ENCODE results near the gene STON2. TPM values are rescaled to one million over a fixed set of nuclear protein-coding genes. Genes with fewer than 3 reads are reported as not detected.
A peak's percentile ranks its signal among the peaks of the same experiment; 100 is the strongest.

Gene STON2
- total and polyA plus RNA-seq, 2 donors from 2014 or later = 14.8 to 86.6 TPM

- no peak for FAIRE-seq
- intact Hi-C loops (cut with DNase I) = no loop called here
- H3K27ac ChIP-seq (ENCODE audit: low read depth in 2 of 2, low read length in 2 of 2) = no peak overlapping the region
Measured at GRCh38 chr14:81272317-81272716, 127.8 kb downstream of the STON2 start.

DNA sequence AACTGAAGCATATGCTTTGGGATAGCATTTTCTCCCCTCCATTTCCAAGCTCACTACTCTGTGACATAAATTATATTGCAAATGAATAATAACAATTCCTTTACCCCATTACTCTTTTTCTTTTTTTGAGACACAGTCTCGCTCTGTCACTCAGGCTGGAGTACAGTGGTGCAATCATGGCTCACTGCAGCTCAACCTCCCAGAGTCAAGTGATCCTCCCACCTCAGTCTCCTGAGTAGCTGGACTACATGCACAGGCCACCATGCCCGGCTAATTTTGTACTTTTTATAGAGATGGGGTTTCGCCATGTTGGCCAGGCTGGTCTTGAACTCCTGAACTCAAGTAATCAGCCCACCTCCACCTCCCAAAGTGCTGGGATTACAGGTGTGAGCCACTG, 130.1 kb downstream of the STON2 start:
- H3K4me1 ChIP-seq (ENCODE audit: control insufficient read depth in 2 of 3, insufficient read depth in 2 of 3, low read depth in 1 of 3, low read length in 3 of 3) = peaks cover 0 to 10% (median 3%) of the 10 kb centered on the region in 3 donors
- DNase-seq (peak in 1 of 5 donors; percentile 6), FAIRE-seq (no peak)
- no peak overlapping the region for H3K9ac ChIP-seq (ENCODE audit: low read length in 3 of 3)
- intact Hi-C loops (cut with DNase I) = no loop called here
- no peak overlapping the region for H3K4me3 ChIP-seq (ENCODE audit: low read length in 3 of 3)
- no peaks in the 10 kb centered on the region for H3K9me3 ChIP-seq (ENCODE audit: control insufficient read depth in 2 of 3, insufficient read depth in 1 of 3, low read length in 3 of 3)
- no peak for TF ChIP-seq CTCF (IDR thresholded peaks at IDR 0.05; ENCODE audit: borderline replicate concordance, extremely low read depth, insufficient read depth)
- peaks cover 2 to 12% (median 3%) of the 10 kb centered on the region in 3 donors for H3K36me3 ChIP-seq (ENCODE audit: control insufficient read depth in 2 of 3, insufficient read depth in 3 of 3, low read length in 3 of 3)
- H3K27ac ChIP-seq (ENCODE audit: low read depth in 2 of 2, low read length in 2 of 2) = no peak overlapping the region
- no peaks in the 10 kb centered on the region for H3K27me3 ChIP-seq (ENCODE audit: control insufficient read depth, insufficient read depth, low read length)

More at GRCh38 chr14:81272317-81272716, 127.8 kb downstream of the STON2 start:
- no peak for TF ChIP-seq CTCF (IDR thresholded peaks at IDR 0.05; ENCODE audit: borderline replicate concordance, extremely low read depth, insufficient read depth)
- Histone ChIP-seq H3K4me1 (ENCODE audit: control insufficient read depth in 2 of 3, insufficient read depth in 2 of 3, low read depth in 1 of 3, low read length in 3 of 3) (peaks cover 0 to 10% (median 3%) of the 10 kb centered on the region in 3 donors), H3K27me3 (ENCODE audit: control insufficient read depth, insufficient read depth, low read length) (no peaks in the 10 kb centered on the region), H3K4me3 (ENCODE audit: low read length in 3 of 3) (no peak overlapping the region), H3K9ac (ENCODE audit: low read length in 3 of 3) (no peak overlapping the region), H3K9me3 (ENCODE audit: control insufficient read depth in 2 of 3, insufficient read depth in 1 of 3, low read length in 3 of 3) (no peaks in the 10 kb centered on the region), H3K36me3 (ENCODE audit: control insufficient read depth in 2 of 3, insufficient read depth in 3 of 3, low read length in 3 of 3) (peaks cover 3 to 13% (median 5%) of the 10 kb centered on the region in 3 donors)
- no peak for DNase-seq

DNA sequence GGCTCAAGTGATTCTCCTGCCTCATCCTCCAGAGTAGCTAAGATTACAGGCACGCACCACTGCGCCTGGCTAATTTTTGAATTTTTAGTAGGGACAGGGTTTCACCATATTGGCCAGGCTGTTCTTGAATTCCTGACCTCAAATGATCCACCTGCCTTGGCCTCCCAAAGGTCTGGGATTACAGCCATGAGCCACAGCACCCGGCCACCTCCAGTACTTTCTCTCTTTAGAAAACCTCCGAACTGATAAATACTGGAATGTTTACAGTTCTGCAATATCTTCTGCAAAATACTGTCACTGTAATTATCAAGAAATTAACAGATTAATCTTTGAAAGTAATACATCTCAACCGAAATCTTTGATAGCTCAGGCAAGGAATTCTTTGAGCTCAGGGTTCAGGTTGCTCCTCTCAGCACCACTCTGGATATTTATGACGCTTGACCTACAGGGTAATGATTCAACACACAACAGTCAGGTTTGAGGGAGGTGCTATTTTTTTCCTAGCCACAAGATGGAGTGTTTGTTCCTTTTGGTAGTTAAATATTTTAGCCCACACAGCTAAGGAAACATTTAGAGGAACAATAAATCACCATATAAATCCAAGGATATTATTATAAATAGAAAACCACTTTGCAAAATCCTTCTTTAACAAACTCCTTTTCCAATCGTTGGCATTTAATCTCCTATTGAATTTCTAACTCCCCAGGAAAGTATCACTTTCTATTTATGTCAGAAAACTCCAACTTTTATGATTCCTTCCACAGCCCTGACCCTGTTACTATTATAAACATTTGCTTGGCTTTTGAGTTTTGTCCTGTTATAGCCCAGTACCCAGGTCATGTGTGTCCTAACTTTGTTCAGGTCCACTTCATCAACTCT, 130.8 kb downstream of the STON2 start:
- peak in 3 of 5 donors; percentile 65 to 94 (median 94) for DNase-seq

More for the DNA sequence above, 130.8 kb downstream of the STON2 start:
- no peaks in the 10 kb centered on the region for H3K27me3 ChIP-seq (ENCODE audit: control insufficient read depth, insufficient read depth, low read length)
- H3K4me1 ChIP-seq (ENCODE audit: control insufficient read depth in 2 of 3, insufficient read depth in 2 of 3, low read depth in 1 of 3, low read length in 3 of 3) = peaks cover 0 to 10% (median 3%) of the 10 kb centered on the region in 3 donors
- no peak overlapping the region for H3K4me3 ChIP-seq (ENCODE audit: low read length in 3 of 3)
- intact Hi-C loops (cut with DNase I) = no loop called here
- H3K9ac ChIP-seq (ENCODE audit: low read length in 3 of 3) = no peak overlapping the region
- FAIRE-seq = peak; percentile 99
- no peak overlapping the region for H3K27ac ChIP-seq (ENCODE audit: low read depth in 2 of 2, low read length in 2 of 2)
- peaks cover 2 to 12% (median 3%) of the 10 kb centered on the region in 3 donors for H3K36me3 ChIP-seq (ENCODE audit: control insufficient read depth in 2 of 3, insufficient read depth in 3 of 3, low read length in 3 of 3)
- peak; percentile 80 for TF ChIP-seq CTCF (IDR thresholded peaks at IDR 0.05; ENCODE audit: borderline replicate concordance, extremely low read depth, insufficient read depth)
- no peaks in the 10 kb centered on the region for H3K9me3 ChIP-seq (ENCODE audit: control insufficient read depth in 2 of 3, insufficient read depth in 1 of 3, low read length in 3 of 3)

Data from kidney (tissue), 14 donors.